ENCODE data around the gene POU3F2. TPM values are rescaled to one million over a fixed set of nuclear protein-coding genes. Genes with fewer than 3 reads are reported as not detected.

POU3F2 gene
- total RNA-seq (not detected), polyA plus RNA-seq (not detected)
- long read RNA-seq, donor 1, result 0 reads
- long read RNA-seq, donor 2, result 0 reads
- long read RNA-seq, donor 3, result 0 reads

- intact Hi-C loops (cut with DNase I), result no loop called here
- Histone ChIP-seq H3K9me3 (no peaks in the 10 kb centered on the region), H3K4me3 (peak within 1 kb of the TSS; percentile 37 to 64 (median 52)), H3K27ac (no peak within 1 kb of the TSS), H3K4me1 (peaks cover 10 to 56% (median 49%) of the 10 kb centered on the region in 9 donors), H3K27me3 (peaks cover 59 to 100% (median 99%) of the 10 kb centered on the region in 7 donors), H3K36me3 (no peaks in the 10 kb centered on the region)
- ATAC-seq, result peak in 7 of 8 donors; percentile 40 to 72 (median 66)
- TF ChIP-seq, protein P1, sequence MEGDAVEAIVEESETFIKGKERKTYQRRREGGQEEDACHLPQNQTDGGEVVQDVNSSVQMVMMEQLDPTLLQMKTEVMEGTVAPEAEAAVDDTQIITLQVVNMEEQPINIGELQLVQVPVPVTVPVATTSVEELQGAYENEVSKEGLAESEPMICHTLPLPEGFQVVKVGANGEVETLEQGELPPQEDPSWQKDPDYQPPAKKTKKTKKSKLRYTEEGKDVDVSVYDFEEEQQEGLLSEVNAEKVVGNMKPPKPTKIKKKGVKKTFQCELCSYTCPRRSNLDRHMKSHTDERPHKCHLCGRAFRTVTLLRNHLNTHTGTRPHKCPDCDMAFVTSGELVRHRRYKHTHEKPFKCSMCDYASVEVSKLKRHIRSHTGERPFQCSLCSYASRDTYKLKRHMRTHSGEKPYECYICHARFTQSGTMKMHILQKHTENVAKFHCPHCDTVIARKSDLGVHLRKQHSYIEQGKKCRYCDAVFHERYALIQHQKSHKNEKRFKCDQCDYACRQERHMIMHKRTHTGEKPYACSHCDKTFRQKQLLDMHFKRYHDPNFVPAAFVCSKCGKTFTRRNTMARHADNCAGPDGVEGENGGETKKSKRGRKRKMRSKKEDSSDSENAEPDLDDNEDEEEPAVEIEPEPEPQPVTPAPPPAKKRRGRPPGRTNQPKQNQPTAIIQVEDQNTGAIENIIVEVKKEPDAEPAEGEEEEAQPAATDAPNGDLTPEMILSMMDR (IDR thresholded peaks at IDR 0.05), result no peak
- peak in 1 of 2 donors; percentile 63 for DNase-seq
- 0 to 1% methylated on average over 74 to 83 of the region's 83 CpGs for WGBS, 2 donors
These were observed at the start of gene POU3F2 for GRCh38 chr6:98834060-98835031. TSS of gene POU3F2 (plus strand) at chr6:98834574. CDS start at chr6:98834874, 300 bp downstream.

DNA sequence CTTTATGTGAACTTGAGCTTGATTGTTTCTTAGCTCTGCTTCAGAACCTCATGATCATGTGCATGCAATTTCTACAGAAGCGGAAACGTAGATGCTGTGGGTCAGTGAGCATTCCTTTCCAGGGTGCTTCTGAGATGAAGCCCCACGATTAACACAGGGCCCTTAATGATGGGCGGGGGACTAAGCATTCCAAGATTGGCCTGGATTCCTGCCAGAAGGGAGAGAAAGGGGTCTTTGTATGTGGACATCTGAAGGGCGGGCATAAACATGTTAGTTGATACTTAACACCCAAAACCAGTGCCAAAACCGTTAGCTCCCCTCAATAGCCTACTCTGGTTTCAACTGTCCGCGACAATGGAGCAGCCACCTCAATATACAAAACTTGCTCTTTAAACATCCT is 46.9 kb upstream of the POU3F2 start:
- ATAC-seq, result no peak

DNA sequence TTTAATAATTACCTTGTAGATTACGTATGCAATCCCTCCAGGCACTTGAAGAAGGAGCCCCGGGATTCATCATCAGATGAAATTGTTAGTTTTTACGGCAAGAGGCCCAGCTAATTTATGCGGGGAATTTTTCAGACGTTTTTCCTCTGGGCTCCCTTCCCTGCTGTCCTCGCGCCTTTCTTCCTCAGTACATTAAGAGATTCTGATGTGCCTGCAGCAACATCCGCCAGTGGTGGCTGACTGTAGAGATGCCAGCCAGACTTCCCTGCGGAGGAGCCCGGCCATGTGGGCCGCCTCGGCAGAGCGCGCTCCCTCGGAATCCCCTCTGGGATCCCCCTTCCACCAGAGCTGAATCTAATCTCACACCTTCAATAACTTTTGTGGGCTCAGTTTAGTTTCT is 46.4 kb upstream of the POU3F2 start:
- DNase-seq (no peak), ATAC-seq (no peak)
- no peaks in the 10 kb centered on the region for H3K9me3 ChIP-seq
- H3K27me3 ChIP-seq, result peaks cover 0 to 84% (median 57%) of the 10 kb centered on the region in 7 donors
- no peaks in the 10 kb centered on the region for H3K4me1 ChIP-seq
- WGBS, 2 donors, result 20 to 26% methylated on average over 15 of the region's 15 CpGs
- no peak overlapping the region for H3K27ac ChIP-seq
- no peaks in the 10 kb centered on the region for H3K36me3 ChIP-seq
- intact Hi-C loops (cut with DNase I), result no loop called here
- no peak overlapping the region for H3K4me3 ChIP-seq
- TF ChIP-seq, protein P1 (IDR thresholded peaks at IDR 0.05), result no peak

More for the DNA sequence above, 46.9 kb upstream of the POU3F2 start:
- no peaks in the 10 kb centered on the region for H3K4me1 ChIP-seq
- no peak overlapping the region for H3K27ac ChIP-seq
- intact Hi-C loops (cut with DNase I), result no loop called here
- no peaks in the 10 kb centered on the region for H3K36me3 ChIP-seq
- H3K27me3 ChIP-seq, result peaks cover 0 to 84% (median 57%) of the 10 kb centered on the region in 7 donors
- H3K4me3 ChIP-seq, result no peak overlapping the region
- WGBS, 2 donors, result 57 to 69% methylated on average over 8 of the region's 8 CpGs
- no peaks in the 10 kb centered on the region for H3K9me3 ChIP-seq
- DNase-seq, result no peak
- TF ChIP-seq, protein P1 (IDR thresholded peaks at IDR 0.05), result no peak

- H3K4me3 ChIP-seq, result no peak overlapping the region
- ATAC-seq (no peak), DNase-seq (no peak)
- TF ChIP-seq, protein P1 (IDR thresholded peaks at IDR 0.05), result no peak
- peaks cover 0 to 48% (median 20%) of the 10 kb centered on the region in 7 donors for H3K27me3 ChIP-seq
- no peaks in the 10 kb centered on the region for H3K9me3 ChIP-seq
- WGBS, 2 donors, result 73 to 87% methylated on average over 4 of the region's 4 CpGs
- H3K36me3 ChIP-seq, result no peaks in the 10 kb centered on the region
- no peaks in the 10 kb centered on the region for H3K4me1 ChIP-seq
- no peak overlapping the region for H3K27ac ChIP-seq
- intact Hi-C loops (cut with DNase I), result no loop called here
These were observed 40.0 kb upstream of the POU3F2 start for GRCh38 chr6:98794307-98794842.
